ENCODE results near the gene MAX. TPM values are rescaled to one million over a fixed set of nuclear protein-coding genes. Genes with fewer than 3 reads are reported as not detected.

Gene MAX
- total and polyA plus RNA-seq, 2 of the 13 experiments (the other 11 are each of a cell fraction or from before 2014, with no cell fraction given): 28.5 to 29.3 TPM

- TF ChIP-seq ZNF513 (CRISPR knock-in tag; conservative IDR thresholded peaks at IDR 0.05) (no peak), ZFY (CRISPR knock-in tag; IDR thresholded peaks at IDR 0.05) (no peak), ZNF724P (CRISPR knock-in tag; IDR thresholded peaks at IDR 0.05; ENCODE audit: borderline replicate concordance) (no peak), CEBPZ (IDR thresholded peaks at IDR 0.05; ENCODE audit: low read length) (no peak), ZNF234 (CRISPR knock-in tag; conservative IDR thresholded peaks at IDR 0.05) (no peak), HNRNPK (IDR thresholded peaks at IDR 0.05; ENCODE audit: low read depth, low read length, poor library complexity, severe bottlenecking) (no peak), THAP9 (CRISPR knock-in tag; IDR thresholded peaks at IDR 0.05; ENCODE audit: borderline replicate concordance) (no peak), GPN1 (CRISPR knock-in tag; IDR thresholded peaks at IDR 0.05; ENCODE audit: borderline replicate concordance) (no peak), ZNF614 (CRISPR knock-in tag; IDR thresholded peaks at IDR 0.05; ENCODE audit: borderline replicate concordance) (no peak), ZNF564 (CRISPR knock-in tag; IDR thresholded peaks at IDR 0.05) (no peak)
- Histone ChIP-seq H3K27ac (ENCODE audit: extremely low read length, insufficient read depth, low read length) (no peak overlapping the region), H3K4me2 (ENCODE audit: low read depth, low read length) (no peak overlapping the region), H3K4me1 (ENCODE audit: insufficient read depth, low read length) (no peaks in the 10 kb centered on the region), H3K79me2 (ENCODE audit: insufficient read depth, low read length) (no peaks in the 10 kb centered on the region), H3K9me3 (ENCODE audit: low read length) (no peaks in the 10 kb centered on the region), H4K20me1 (ENCODE audit: insufficient read depth, low read length) (no peaks in the 10 kb centered on the region), H3K4me3 (replicated peaks in 1 of 3; ENCODE audit: insufficient read depth in 1 of 3, low read depth in 2 of 3, low read length in 3 of 3) (no peak overlapping the region), H2AFZ (ENCODE audit: low read length) (no peak overlapping the region), H3K9ac (ENCODE audit: insufficient read depth, low read depth, low read length) (no peak overlapping the region), H3K36me3 (replicated peaks in 1 of 2; ENCODE audit: control insufficient read depth in 1 of 2, insufficient read depth in 2 of 2, low read length in 2 of 2) (no peaks in the 10 kb centered on the region), H3K27me3 (ENCODE audit: control insufficient read depth in 1 of 2, insufficient read depth in 2 of 2, low read length in 2 of 2) (peaks cover 2 to 9% of the 10 kb centered on the region in 2 experiments; a peak in 2 of 5 replicates)
- ChIA-PET POLR2A (no interaction called here), CTCF (ENCODE audit: low intra/inter-chr PET ratio, low total read pairs) (no interaction called here)
- intact Hi-C loops (cut with micrococcal nuclease; ENCODE audit: unreplicated experiment): no loop called here
- 35% methylated on average over 8 of the region's 8 CpGs for WGBS (ENCODE audit: low lambda C conversion rate)
- BruUV-seq (replicated peaks): no TSS peak
- no peak for ATAC-seq
- in situ Hi-C loops (cut with HindIII; ENCODE audit: extremely low pct_ligation_motif_present, low pct_unique_long_range_greater_than_20kb): no loop called here
- DNase-seq (ENCODE audit: low spot score): no peak
- FAIRE-seq: no peak
These were observed 48.7 kb upstream of the MAX start for GRCh38 chr14:65150898-65151608.

All from HepG2 (cell line).